HEK293 (cell line): Measurements from ENCODE around the gene ACIN1.

Experiments
- SP2 ChIP-seq: fragments of 450-650 bp; formaldehyde crosslinking; IDR thresholded peaks from 2 replicates; pipeline ENCODE4 v1.5.1; 2016; ENCODE audit warnings: missing biosample characterization, missing genetic modification characterization
- YY1 ChIP-seq: fragments of 450-650 bp; formaldehyde crosslinking; IDR thresholded peaks from 2 replicates; pipeline ENCODE4 v1.5.1; 2018; ENCODE audit warnings: missing biosample characterization, missing genetic modification characterization
- TF ChIP-seq, protein P1 (sequence below): fragments of 450-650 bp; formaldehyde crosslinking; IDR thresholded peaks from 2 replicates; pipeline ENCODE4 v1.5.1; 2016; ENCODE audit warnings: missing biosample characterization, missing genetic modification characterization

DNA sequence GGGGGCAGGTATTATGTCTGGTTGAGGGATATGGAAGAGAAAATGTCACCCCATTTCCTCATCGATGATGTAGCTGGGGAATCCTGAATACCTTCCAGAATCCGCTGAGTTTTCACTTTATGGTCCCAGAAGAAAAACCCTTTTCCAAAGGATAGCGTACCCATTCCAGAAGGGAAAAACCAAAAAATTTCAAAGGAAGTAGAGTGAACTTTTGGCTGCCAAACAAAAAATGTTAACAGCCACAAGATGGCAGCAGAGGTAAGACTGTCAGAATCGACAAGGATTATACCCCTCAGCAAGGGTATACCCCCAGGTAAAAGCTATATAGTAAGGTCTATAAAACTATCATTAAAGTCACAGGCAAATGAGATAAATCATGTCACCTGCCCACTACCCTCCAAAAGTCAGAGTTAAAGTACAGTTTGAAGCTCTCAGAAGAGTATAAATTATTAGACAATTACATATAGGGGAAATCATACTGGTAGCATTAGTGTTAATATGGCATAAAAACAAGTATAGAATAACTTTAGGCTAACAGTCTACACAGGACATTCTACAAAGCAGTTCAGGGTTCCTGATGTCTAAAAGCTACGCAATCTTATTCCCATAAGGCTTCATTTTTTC, 18.0 kb downstream of the ACIN1 start:
- TF ChIP-seq, protein P1, sequence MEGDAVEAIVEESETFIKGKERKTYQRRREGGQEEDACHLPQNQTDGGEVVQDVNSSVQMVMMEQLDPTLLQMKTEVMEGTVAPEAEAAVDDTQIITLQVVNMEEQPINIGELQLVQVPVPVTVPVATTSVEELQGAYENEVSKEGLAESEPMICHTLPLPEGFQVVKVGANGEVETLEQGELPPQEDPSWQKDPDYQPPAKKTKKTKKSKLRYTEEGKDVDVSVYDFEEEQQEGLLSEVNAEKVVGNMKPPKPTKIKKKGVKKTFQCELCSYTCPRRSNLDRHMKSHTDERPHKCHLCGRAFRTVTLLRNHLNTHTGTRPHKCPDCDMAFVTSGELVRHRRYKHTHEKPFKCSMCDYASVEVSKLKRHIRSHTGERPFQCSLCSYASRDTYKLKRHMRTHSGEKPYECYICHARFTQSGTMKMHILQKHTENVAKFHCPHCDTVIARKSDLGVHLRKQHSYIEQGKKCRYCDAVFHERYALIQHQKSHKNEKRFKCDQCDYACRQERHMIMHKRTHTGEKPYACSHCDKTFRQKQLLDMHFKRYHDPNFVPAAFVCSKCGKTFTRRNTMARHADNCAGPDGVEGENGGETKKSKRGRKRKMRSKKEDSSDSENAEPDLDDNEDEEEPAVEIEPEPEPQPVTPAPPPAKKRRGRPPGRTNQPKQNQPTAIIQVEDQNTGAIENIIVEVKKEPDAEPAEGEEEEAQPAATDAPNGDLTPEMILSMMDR: no peak
- TF ChIP-seq SP2 (tag by site-specific recombination) (no peak), YY1 (tag by site-specific recombination) (no peak)
